HG03159 (cell line): ENCODE results near the gene ADPRH.
"Not testable (repeated sequence)": the region's sequence is repeated elsewhere in the genome, so short reads cannot be mapped to it uniquely, and the experiment has no call there.

Experiments used
- ATAC-seq: cut with Tn5 transposase; IDR thresholded peaks from one replicate; pipeline ENCODE4 v1.9.1; 2021; ENCODE audit warnings: mild to moderate bottlenecking, moderate library complexity; ENCODE audit not compliant: unreplicated experiment

ADPRH gene

GRCh38 chr3:119579366-119580066 is at the start of gene ADPRH:
Gene ADPRH (plus strand): TSS chr3:119579492. CDS start chr3:119582170, 2,678 bp downstream.
- peak; percentile 61 for ATAC-seq

- ATAC-seq = no peak
Measured at GRCh38 chr3:119529883-119530282, 49.4 kb upstream of the ADPRH start.

GRCh38 chr3:119530456-119530855 is 48.8 kb upstream of the ADPRH start:
- no peak for ATAC-seq

- ATAC-seq = no peak
Measured at GRCh38 chr3:119531151-119531550, 48.1 kb upstream of the ADPRH start.

- no peak for ATAC-seq
Measured at GRCh38 chr3:119534296-119534695, 45.0 kb upstream of the ADPRH start.

- ATAC-seq = no peak
Measured at GRCh38 chr3:119536757-119537156, 42.5 kb upstream of the ADPRH start.

GRCh38 chr3:119538772-119539171 is 40.5 kb upstream of the ADPRH start:
- ATAC-seq = no peak

- no peak for ATAC-seq
Measured at GRCh38 chr3:119541547-119541946, 37.7 kb upstream of the ADPRH start.

- no peak for ATAC-seq
Measured at GRCh38 chr3:119542168-119542767, 37.0 kb upstream of the ADPRH start.

GRCh38 chr3:119543147-119543546 is 36.1 kb upstream of the ADPRH start:
- no peak for ATAC-seq

- ATAC-seq = no peak
Measured at GRCh38 chr3:119547227-119547626, 32.1 kb upstream of the ADPRH start.

- ATAC-seq = no peak
Measured at GRCh38 chr3:119548341-119548740, 31.0 kb upstream of the ADPRH start.

GRCh38 chr3:119550192-119550910 is 28.9 kb upstream of the ADPRH start:
- ATAC-seq = no peak

- ATAC-seq = no peak
Measured at GRCh38 chr3:119551598-119551997, 27.7 kb upstream of the ADPRH start.

- not testable (repeated sequence) for ATAC-seq
Measured at GRCh38 chr3:119552928-119553327, 26.4 kb upstream of the ADPRH start.

GRCh38 chr3:119553823-119554415 is 25.4 kb upstream of the ADPRH start:
- no peak for ATAC-seq

GRCh38 chr3:119555309-119555735 is 24.0 kb upstream of the ADPRH start:
- no peak for ATAC-seq

- ATAC-seq = no peak
Measured at GRCh38 chr3:119555929-119556328, 23.4 kb upstream of the ADPRH start.

- ATAC-seq = no peak
Measured at GRCh38 chr3:119557192-119557876, 22.0 kb upstream of the ADPRH start.

GRCh38 chr3:119557877-119558269 is 21.4 kb upstream of the ADPRH start:
- ATAC-seq = no peak
